Activated T-helper 2 cell treated with anti-CD3 and anti-CD28 coated beads, Interferon-gamma antibody, Interleukin-2, Interleukin-4, amounts not matched to agents 10 μg/mL and 5 μg/mL and 100 μg/mL, durations not matched to agents 14 hours and 24 hours and 36 hours (primary cell): Measurements from ENCODE around the gene NOL6. TPM values are rescaled to one million over a fixed set of nuclear protein-coding genes. Genes with fewer than 3 reads are reported as not detected.
"Not testable (repeated sequence)": the region's sequence is repeated elsewhere in the genome, so short reads cannot be mapped to it uniquely, and the experiment has no call there.

ENCODE experiments used
- DNase-seq: peaks from one replicate; pipeline ENCODE4 v3.0.0; 2021; ENCODE audit warnings: low spot score
- H3K27ac Mint-ChIP-seq: one replicate; pipeline ENCODE4 v1.8.0; 2021; ENCODE audit warnings: mixed read lengths
- H3K27me3 Mint-ChIP-seq: one replicate; pipeline ENCODE4 v1.8.0; 2021; ENCODE audit warnings: low read depth, mixed read lengths
- H3K36me3 Mint-ChIP-seq: one replicate; pipeline ENCODE4 v1.8.0; 2021; ENCODE audit warnings: low read depth, mixed read lengths
- H3K4me1 Mint-ChIP-seq: one replicate; pipeline ENCODE4 v1.8.0; 2021; ENCODE audit warnings: low read depth, mixed read lengths
- H3K4me3 Mint-ChIP-seq: one replicate; pipeline ENCODE4 v1.8.0; 2021; ENCODE audit warnings: low read depth, mild to moderate bottlenecking, moderate library complexity, mixed read lengths
- H3K9me3 Mint-ChIP-seq: one replicate; pipeline ENCODE4 v1.8.0; 2021; ENCODE audit warnings: mixed read lengths
- intact Hi-C: fragments of 100-400 bp; cut with micrococcal nuclease; formaldehyde crosslinking; loops from one replicate; pipeline ENCODE4 v1.15.1; 2023
- total RNA-seq: library from RNA; stranded (reverse); gene quantifications from 2 replicates; pipeline ENCODE4 v1.2.3, GENCODE V29; 2022

The NOL6 gene
- total RNA-seq, 1 donor from 2014 or later = 65.3 TPM

- Mint-ChIP-seq H3K27ac (no peak overlapping the region), H3K9me3 (no peaks in the 10 kb centered on the region), H3K4me3 (no peak overlapping the region), H3K4me1 (peaks cover 7% of the 10 kb centered on the region), H3K27me3 (no peaks in the 10 kb centered on the region), H3K36me3 (no peaks in the 10 kb centered on the region)
- intact Hi-C loops = no loop called here
- DNase-seq = no peak
Measured at GRCh38 chr9:33431420-33431819, 42.3 kb downstream of the NOL6 start.

GRCh38 chr9:33430942-33431341 is 42.8 kb downstream of the NOL6 start:
- no peak overlapping the region for H3K27ac Mint-ChIP-seq
- H3K4me3 Mint-ChIP-seq = no peak overlapping the region

GRCh38 chr9:33429256-33429985 is 44.3 kb downstream of the NOL6 start:
- H3K36me3 Mint-ChIP-seq = no peaks in the 10 kb centered on the region
- intact Hi-C loops = no loop called here
- no peak overlapping the region for H3K27ac Mint-ChIP-seq
- H3K27me3 Mint-ChIP-seq = no peaks in the 10 kb centered on the region
- no peak overlapping the region for H3K4me3 Mint-ChIP-seq
- H3K4me1 Mint-ChIP-seq = peaks cover 7% of the 10 kb centered on the region
- no peak for DNase-seq
- no peaks in the 10 kb centered on the region for H3K9me3 Mint-ChIP-seq

More at GRCh38 chr9:33430942-33431341, 42.8 kb downstream of the NOL6 start:
- Mint-ChIP-seq H3K4me1 (peaks cover 7% of the 10 kb centered on the region), H3K27me3 (no peaks in the 10 kb centered on the region), H3K36me3 (no peaks in the 10 kb centered on the region), H3K9me3 (no peaks in the 10 kb centered on the region)
- no peak for DNase-seq
- intact Hi-C loops = no loop called here

- Mint-ChIP-seq H3K4me3 (no peak overlapping the region), H3K36me3 (no peaks in the 10 kb centered on the region), H3K9me3 (no peaks in the 10 kb centered on the region), H3K4me1 (peaks cover 3% of the 10 kb centered on the region), H3K27me3 (no peaks in the 10 kb centered on the region), H3K27ac (no peak overlapping the region)
- intact Hi-C loops = no loop called here
- DNase-seq = no peak
Measured at GRCh38 chr9:33426843-33427293, 46.9 kb downstream of the NOL6 start.

DNA sequence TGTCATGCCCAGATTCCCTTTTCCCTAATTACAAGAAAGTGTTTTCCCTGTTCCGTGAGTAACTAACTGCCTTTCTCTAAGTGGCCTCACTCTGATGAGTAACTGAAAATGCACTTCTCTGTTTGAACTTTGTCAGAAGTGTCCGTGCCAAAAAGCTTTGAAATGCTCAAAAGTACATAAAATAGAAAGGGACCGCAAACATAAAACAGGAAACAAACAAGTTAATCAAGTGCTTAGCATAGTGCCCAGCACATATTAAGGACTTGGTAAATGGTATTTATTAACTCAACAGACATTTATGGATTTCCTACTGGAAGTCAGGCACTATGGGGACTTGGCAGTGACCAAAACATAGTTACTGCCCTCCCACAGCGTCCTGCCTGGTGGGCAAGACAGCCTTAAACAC is 48.6 kb downstream of the NOL6 start:
- Mint-ChIP-seq H3K9me3 (no peaks in the 10 kb centered on the region), H3K4me3 (no peak overlapping the region), H3K27ac (no peak overlapping the region)

GRCh38 chr9:33424492-33424891 is 49.2 kb downstream of the NOL6 start:
- H3K4me3 Mint-ChIP-seq, H3K27ac Mint-ChIP-seq, DNase-seq, H3K4me1 Mint-ChIP-seq, H3K9me3 Mint-ChIP-seq, intact Hi-C loops, H3K27me3 Mint-ChIP-seq, H3K36me3 Mint-ChIP-seq: not testable (repeated sequence)

More for the DNA sequence above, 48.6 kb downstream of the NOL6 start:
- no peak for DNase-seq
- intact Hi-C loops = no loop called here
- Mint-ChIP-seq H3K27me3 (peaks cover 2% of the 10 kb centered on the region), H3K36me3 (no peaks in the 10 kb centered on the region), H3K4me1 (no peaks in the 10 kb centered on the region)

- DNase-seq, H3K4me3 Mint-ChIP-seq, H3K27me3 Mint-ChIP-seq, H3K36me3 Mint-ChIP-seq, H3K27ac Mint-ChIP-seq, H3K9me3 Mint-ChIP-seq, intact Hi-C loops, H3K4me1 Mint-ChIP-seq: not testable (repeated sequence)
Measured at GRCh38 chr9:33424043-33424442, 49.7 kb downstream of the NOL6 start.

DNA sequence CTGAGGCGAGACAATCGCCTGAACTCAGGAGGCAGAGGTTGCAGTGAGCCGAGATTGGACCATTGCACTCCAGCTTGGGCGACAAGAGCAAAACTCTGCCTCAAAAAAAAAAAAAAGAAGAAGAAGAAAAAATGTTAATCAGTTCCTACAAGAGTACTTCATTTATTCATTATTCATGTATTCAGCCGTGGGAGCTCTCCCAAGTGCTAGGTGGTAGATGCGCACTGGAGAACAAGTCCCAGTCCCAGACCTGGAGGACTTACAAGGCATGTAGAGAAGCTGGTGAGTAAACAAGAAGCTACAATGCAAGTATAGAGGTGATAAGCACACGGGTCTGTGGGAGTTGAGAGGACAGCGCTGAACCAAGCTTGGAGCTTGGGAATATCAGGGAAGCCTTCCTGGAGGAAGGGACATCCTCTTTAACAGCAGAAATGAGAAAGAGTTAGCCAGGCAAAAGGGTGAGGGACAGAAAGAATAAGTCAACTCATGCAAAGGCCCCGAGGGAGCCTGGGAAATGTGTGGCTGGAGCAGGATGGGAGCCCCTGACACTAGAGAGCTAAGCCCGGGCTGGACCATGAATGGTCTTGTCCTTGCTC is 53.9 kb downstream of the NOL6 start:
- DNase-seq = no peak
- H3K4me1 Mint-ChIP-seq = peaks cover 26% of the 10 kb centered on the region
- intact Hi-C loops = no loop called here
- no peaks in the 10 kb centered on the region for H3K9me3 Mint-ChIP-seq
- H3K27ac Mint-ChIP-seq = no peak overlapping the region
- no peaks in the 10 kb centered on the region for H3K36me3 Mint-ChIP-seq
- no peak overlapping the region for H3K4me3 Mint-ChIP-seq
- H3K27me3 Mint-ChIP-seq = peaks cover 4% of the 10 kb centered on the region

GRCh38 chr9:33418090-33418489 is 55.6 kb downstream of the NOL6 start:
- H3K27ac Mint-ChIP-seq = no peak overlapping the region
- no peaks in the 10 kb centered on the region for H3K9me3 Mint-ChIP-seq
- H3K4me1 Mint-ChIP-seq = peaks cover 34% of the 10 kb centered on the region
- H3K36me3 Mint-ChIP-seq = no peaks in the 10 kb centered on the region
- H3K4me3 Mint-ChIP-seq = no peak overlapping the region
- DNase-seq = no peak
- intact Hi-C loops = no loop called here
- peaks cover 4% of the 10 kb centered on the region for H3K27me3 Mint-ChIP-seq

DNA sequence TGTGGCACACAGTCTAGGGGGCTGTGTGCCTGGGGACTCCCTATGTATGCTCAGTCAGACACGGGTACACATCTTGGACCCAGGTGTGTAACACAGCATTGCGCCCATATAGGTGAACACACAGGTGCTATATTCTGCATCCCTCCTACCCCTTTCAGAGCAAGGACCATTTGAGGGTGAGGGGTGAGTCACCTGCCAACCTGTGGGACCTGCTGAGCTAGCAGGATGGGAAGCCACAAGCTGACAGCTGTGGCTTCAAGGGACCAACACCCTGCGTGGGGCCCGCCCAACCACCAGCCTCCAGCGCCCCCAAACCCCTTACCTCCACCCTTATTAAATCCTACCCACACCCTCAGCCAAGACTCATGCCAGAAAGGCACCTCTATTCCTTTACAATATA is 56.7 kb downstream of the NOL6 start:
- no peak for DNase-seq
- intact Hi-C loops = no loop called here
- H3K4me1 Mint-ChIP-seq = peaks cover 34% of the 10 kb centered on the region
- no peaks in the 10 kb centered on the region for H3K9me3 Mint-ChIP-seq
- H3K4me3 Mint-ChIP-seq = no peak overlapping the region
- peak overlapping the region; percentile 33 for H3K27ac Mint-ChIP-seq
- H3K36me3 Mint-ChIP-seq = no peaks in the 10 kb centered on the region
- H3K27me3 Mint-ChIP-seq = peaks cover 4% of the 10 kb centered on the region

- intact Hi-C loops = loop anchor here (1.0 to 2.0 kb wide), 4 partner anchors 31 to 129 kb away; no protein-coding TSS in a partner anchor
- Mint-ChIP-seq H3K27ac (peak overlapping the region; percentile 92), H3K27me3 (peaks cover 4% of the 10 kb centered on the region), H3K36me3 (no peaks in the 10 kb centered on the region), H3K4me3 (no peak overlapping the region), H3K9me3 (no peaks in the 10 kb centered on the region), H3K4me1 (peaks cover 34% of the 10 kb centered on the region)
- peak; percentile 93 for DNase-seq
Measured at GRCh38 chr9:33415501-33416038, 58.2 kb downstream of the NOL6 start.

- Mint-ChIP-seq H3K27me3 (peaks cover 1% of the 10 kb centered on the region), H3K27ac (peak overlapping the region; percentile 92), H3K4me1 (peaks cover 34% of the 10 kb centered on the region), H3K36me3 (no peaks in the 10 kb centered on the region), H3K4me3 (no peak overlapping the region), H3K9me3 (no peaks in the 10 kb centered on the region)
- intact Hi-C loops = loop anchor here (1.0 to 2.0 kb wide), 4 partner anchors 31 to 128 kb away; no protein-coding TSS in a partner anchor
- DNase-seq = no peak
Measured at GRCh38 chr9:33414889-33415500, 58.7 kb downstream of the NOL6 start.

DNA sequence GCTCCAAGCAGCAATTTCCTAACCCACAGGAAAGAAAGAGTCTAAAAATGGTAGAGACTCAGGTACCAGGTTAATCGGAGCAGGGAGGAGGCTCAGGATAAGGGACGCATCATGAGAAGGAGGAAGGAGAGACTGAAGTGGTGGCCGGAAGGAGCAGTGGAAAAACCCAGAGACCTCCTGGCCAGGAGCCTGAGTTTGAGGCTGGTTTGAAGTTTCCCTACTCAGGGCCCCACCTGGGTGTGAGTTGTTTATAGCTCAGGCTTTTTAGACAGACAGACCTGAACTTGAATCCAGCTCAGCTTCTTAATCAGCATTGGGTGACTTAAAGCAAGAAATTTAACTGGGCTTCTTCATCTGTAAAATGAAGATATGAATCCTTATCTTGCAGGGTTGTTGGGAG is 59.5 kb downstream of the NOL6 start:
- Mint-ChIP-seq H3K4me1 (peaks cover 34% of the 10 kb centered on the region), H3K27me3 (no peaks in the 10 kb centered on the region), H3K36me3 (no peaks in the 10 kb centered on the region), H3K9me3 (no peaks in the 10 kb centered on the region), H3K27ac (peak overlapping the region; percentile 22), H3K4me3 (no peak overlapping the region)
- intact Hi-C loops = loop anchor here (2.0 kb wide), 2 partner anchors 39 to 127 kb away; no protein-coding TSS in a partner anchor
- DNase-seq = no peak
